ENCODE data around the gene CCDC187.

The CCDC187 gene

DNA sequence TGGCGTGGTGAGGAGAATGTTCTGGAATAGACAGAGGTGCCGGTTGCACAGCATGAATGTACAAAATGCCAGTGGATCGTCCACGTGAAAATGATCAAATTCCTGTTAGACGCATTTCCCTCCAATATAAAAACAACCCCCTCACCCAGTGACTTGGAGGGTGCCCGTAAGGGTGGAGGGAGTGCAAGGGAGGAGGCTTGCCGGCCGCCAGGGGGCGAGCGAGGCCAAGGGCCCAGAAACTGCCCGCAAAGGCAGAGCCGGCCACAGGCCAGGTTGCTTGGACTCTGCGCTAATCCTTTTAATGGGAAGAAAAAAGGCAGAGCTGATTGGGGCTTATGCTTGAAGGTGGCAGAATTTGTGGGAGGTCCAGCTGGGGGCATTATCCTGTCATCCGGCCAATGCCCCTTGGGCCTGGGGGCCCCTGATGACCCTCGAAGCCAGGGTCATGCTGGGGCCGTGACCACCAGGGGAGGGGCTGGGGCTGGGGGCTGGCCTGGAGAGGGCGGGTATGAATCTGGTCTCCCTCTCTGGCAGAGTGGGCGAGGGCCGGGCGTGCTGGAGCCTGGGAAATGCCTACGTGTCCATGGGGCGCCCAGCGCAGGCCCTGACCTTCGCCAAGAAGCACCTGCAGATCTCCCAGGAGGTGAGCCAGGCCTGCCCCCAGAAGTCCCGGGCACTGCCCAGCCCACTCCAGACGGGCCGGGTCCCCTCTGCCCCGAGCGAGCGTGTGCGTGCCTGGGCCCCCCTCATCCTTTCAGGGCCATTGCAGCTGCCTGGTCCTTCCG is 35.5 kb upstream of the CCDC187 start:
- DNase-seq: no peak

DNA sequence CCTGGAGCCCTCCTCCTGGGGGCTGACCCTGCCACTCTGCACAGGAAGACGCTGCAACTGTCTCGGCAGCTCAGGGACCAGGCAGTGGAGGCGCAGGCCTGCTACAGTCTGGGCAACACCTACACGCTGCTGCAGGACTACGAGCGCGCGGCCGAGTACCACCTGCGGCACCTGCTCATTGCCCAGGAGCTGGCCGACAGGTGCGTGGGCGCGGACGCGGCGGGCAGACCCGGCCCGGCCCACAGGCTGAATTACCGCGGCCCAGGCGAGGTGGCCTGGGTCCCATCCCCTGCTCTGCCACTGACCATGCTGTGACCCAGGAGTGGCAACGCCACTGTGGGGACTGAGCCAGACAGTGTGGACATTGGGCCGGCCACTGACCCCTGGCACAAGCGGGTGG is 34.6 kb upstream of the CCDC187 start:
- DNase-seq: no peak

DNA sequence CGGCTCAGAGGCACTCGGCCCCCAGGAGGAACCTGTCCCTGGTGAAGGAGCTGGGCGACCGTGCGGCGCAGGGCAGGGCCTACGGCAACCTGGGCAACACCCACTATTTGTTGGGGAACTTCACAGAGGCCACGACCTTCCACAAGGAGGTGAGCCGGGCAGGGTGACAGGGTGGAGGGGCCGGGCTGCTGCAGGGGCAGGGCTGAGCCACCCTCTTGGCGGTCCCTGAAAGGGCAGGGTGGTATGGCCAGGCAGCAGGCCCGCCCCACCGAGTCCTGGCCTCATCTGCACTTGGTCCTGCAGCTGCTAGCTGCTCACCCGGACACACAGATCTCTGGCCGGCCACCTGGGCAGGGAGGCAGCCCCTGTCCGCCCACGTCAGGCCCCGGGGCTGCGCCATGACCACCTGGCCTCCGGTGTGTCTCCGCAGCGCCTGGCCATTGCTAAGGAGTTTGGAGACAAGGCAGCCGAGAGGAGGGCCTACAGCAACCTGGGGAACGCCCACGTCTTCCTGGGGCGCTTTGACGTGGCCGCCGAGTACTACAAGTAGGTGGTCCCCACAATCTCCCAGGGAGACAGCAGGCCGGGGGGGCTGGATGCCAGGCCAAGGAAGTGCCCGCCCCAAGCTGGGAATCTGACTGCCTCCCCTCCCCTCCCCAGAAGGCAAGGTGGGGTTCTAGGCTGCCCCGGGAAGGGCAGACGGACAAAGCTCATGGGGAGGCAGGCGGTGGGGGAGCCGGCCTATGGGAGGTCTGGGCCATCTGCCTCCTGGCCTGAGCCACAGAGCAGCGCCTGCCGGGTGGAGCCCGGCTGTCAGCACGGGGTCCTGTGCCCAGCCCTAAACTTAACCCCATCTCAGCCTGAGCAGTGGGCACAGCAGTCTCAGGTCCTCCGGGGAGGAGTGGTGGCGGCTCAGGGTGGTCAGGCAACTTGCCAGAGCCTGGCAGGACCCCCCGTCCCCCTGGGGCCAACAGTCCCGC is 33.8 kb upstream of the CCDC187 start:
- DNase-seq: no peak

DNA sequence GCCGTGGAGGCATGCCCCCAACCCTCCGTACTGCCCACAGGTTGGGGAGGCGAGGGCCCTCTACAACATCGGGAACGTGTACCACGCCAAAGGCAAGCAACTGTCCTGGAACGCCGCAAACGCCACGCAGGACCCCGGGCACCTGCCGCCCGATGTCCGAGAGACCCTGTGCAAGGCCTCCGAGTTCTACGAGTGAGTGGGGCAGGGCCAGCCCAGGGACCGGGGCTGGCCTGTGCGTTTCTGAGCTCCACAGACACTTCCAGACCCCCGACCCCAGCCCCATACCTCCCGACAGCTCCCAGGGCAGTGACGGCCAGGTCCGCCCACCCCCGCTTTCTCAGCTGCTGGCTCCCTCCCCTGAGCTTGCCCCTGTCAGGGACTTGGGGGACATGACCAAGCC is 33.0 kb upstream of the CCDC187 start:
- no peak for DNase-seq

DNA sequence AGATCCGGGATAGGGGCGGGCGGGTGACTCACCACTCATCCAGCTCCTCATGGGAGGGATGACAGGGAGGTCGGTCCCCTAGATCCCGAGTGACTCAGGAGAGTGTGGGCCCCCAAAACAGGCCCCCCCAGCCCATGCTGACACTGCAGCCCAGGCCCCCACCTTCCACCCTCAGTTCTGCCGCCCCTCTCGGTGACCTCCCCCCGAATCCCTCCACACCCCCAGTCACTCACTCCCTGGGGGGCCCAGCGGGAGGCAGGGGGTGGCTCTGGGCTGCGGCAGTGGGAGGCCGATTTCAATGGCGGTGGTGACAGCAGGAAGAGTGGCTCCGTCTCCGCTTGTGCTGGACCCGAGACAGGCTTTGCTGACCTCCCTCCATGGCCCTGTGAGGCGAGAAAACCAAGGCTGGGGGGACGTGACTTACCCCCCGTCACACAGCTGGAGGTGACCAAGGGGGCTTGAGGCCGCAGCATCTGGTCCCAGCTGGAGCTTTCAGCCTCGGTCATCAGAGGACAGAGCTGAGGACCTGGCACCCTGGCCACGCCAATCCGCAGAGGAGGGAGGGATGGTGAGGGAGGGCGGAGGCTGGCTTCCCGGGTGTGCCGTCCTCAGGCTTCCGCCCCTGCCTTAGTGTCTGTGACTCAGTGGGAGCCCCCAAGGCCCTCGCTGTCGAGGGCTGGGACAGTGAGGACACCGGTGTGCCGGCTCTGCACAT is 32.4 kb upstream of the CCDC187 start:
- DNase-seq: no peak

DNA sequence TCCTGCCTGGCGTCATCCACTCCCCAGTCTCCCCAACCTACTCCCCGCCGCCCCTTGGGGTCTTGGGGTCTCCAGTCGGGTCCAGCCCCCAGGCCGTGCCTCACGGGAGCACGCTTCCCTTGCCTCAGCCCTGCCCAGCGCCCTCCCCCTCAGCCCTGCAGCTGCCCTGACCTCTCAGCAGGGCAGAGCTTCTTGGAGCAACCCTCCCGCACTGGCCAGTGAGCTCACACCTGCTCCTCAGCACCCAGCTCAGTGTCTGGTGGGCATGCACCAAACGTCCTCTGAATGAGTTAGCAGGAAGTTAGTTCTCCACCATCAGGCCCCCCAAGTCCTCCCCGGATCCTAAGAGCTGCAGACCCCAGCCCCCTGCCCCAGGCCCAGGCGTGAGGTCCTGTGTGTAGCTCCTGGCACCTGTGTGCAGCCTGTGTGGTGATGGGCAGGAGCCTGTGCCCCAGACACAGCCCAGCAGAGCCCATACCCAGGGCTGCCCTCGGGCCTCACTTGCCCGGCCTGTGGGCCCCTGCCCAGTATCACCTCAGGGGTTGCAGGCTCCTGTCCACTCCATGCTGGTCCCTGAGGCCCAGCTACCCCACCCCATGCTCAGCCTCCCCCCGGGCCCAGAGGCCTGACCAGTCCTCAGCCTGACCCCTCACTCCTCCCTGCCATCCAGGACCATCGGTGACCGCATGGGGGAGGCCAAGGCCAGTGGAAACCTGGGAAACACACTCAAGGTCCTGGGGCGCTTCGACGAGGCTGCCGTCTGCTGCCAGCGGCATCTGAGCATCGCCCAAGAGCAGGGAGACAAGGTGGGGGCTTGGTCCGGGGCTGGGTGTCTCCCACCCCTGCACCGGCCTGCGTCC is 31.6 kb upstream of the CCDC187 start:
- no peak for DNase-seq

DNA sequence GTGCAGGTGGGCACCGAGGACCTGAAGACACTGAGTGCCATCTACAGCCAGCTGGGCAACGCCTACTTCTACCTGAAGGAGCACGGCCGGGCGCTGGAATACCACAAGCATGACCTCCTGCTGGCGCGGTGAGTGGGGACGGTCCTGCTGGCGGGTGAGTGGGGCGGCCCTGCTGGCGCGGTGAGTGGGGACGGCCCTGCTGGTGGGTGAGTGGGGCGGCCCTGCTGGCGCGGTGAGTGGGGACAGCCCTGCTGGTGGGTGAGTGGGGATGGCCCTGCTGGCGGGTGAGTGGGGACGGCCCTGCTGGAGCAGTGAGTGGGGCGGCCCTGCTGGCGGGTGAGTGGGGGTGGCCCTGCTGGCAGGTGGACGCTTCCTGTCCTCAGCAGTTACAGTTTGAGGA is 30.6 kb upstream of the CCDC187 start:
- no peak for DNase-seq

DNA sequence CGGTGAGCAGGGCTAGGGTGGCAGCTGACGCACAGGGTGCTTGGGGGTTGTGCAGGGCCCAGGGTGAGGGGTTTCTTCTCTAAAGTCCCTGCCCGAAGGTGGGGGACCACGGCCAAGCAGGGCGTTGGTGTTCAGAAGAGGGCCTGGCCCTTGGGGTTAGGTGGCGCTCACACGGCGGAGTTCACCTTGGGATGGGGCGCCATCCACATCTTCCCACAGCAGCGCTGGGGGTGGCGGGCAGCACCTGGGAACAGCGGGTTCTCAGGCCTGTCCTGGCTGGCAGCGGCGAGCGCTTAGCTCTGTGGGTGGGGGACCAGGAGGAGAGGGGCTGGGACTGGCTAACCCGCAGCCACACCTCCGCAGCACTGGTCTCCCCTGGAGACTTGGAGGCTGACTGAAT is 29.6 kb upstream of the CCDC187 start:
- no peak for DNase-seq

DNA sequence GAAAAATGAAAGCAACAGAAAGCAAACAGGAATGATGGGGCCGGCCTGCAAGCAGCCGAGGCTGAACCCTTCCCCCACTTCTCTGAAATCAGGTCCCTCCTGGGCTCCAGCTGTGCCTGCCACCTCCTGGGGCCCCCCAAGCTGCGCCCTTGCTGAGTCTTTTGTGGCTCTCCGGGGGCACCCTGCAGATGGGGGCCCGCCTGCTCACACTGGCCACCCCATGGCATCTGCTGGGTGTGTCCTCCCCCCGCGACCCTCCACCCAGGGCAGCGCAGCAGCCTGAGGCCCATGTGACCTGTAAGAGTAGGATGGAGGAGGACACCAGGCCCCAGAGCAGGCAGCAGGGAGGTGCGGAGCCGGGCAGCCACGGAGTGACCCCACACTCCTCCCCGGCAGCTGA is 29.2 kb upstream of the CCDC187 start:
- no peak for DNase-seq

DNA sequence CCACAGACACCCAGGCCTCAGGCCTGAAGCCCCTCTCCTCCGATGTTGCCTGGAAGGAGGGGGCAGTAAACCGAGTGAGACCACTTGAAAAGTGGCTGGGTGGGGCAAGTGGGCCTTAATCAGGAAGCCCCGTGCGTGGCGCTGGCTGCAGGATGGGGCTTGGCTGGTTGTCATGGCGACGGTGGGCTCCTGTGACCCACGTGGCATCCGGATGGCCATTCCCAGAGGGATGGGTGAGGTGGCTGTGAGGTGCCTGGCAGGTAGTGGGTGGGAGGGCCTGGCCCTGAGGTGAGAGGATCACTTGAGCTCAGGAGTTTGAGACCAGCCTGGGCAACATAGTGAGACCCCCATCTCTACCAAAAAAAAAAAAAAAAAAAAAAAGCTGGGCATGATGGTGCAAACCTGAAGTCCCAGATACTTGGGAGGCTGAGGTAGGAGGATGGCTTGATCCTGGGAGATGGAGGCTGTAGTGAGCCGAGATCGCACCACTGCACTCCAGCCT is 28.6 kb upstream of the CCDC187 start:
- no peak for DNase-seq

DNA sequence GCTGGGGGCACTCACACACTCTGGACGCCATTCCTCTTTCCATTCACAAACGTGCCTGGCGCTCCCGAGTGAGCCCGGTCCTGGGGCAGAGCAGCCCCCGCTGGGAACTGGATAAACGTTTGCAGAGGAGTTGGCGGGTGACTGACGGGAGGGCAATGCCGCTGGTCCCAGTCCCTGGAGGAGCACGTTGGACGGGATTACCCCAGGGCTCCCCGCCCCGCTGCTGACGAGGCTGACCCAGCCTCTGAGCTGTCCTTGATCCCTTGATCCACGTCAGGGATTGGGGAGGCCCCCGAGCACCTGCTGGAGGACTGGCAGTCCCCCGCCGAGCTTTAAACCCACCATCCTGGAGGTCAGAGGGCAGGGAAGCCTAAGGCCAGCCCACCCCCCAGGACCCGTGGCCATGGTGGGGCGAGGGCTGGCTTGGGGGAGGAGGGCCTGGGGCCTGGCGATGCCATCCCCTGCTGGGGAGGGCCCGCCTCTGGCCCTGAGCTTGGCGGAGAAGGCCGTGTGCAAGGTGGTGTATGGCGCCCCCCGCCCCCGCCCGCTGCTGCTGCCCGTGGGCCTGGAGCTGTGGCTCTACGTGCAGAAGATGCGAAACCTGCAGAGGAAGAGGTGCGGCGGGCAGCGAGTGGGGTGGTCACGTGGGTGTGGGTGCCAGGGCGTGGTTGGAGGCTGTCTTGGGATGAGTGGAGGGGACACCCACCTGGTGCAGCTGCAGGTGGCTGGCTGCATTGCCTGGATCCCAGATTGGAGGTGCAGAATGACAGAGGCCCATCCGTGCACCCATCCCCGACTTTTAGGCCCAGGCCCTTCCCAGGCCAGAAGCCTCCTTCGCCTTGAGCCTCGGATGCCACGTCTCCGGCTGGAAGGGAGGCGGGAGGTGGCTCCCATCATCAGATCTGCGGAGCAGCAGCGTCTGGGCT is 27.9 kb upstream of the CCDC187 start:
- DNase-seq: no peak

DNA sequence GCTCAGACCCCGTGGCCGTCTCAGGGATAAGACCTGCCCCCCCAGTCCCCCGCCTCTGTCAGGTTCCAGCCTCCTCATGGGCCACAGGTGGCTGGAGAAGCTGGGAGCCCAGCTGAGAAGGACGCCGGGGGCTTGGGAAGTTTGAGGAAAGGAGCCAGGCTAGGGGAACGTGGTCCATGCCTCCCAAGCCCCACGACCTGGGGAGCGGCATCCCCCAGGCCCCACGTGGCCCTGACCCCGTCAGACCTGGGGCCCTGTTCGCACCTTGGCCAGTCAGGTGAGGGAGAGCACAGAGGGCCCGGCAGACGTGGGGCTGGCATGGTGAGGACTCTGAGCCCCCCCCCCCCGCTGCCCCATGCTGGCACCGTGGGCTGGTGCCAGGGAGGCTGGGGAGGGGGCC is 27.1 kb upstream of the CCDC187 start:
- DNase-seq: no peak

DNA sequence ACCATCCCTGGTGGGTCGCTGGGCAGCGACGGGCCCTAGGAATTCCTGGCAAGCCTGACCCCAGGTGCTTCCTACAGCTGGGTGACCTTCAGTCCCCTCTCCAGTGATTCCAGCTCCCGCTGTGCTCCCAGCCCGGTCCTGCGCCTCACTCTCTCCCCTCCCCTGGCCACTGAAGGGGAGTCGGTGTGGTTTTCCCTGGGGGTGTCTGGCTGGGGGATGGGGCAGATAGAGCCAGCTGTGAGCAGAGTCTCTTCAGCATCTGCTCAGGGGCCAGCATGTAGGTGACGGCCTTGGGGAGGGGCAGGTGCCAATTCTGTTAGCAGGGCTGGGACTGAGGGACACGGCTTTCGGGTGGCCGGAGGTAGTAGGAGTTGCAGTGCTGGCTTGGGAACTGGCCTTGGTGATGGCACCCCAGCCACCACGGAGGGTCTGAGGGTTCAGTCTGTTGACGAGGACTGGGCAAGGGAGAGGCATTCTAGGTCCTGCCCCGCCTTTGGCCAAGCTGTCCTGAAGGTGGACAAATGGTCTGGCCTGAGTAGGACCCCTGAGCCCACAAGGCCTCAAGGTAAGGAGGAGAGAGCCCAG is 26.6 kb upstream of the CCDC187 start:
- no peak for DNase-seq

DNA sequence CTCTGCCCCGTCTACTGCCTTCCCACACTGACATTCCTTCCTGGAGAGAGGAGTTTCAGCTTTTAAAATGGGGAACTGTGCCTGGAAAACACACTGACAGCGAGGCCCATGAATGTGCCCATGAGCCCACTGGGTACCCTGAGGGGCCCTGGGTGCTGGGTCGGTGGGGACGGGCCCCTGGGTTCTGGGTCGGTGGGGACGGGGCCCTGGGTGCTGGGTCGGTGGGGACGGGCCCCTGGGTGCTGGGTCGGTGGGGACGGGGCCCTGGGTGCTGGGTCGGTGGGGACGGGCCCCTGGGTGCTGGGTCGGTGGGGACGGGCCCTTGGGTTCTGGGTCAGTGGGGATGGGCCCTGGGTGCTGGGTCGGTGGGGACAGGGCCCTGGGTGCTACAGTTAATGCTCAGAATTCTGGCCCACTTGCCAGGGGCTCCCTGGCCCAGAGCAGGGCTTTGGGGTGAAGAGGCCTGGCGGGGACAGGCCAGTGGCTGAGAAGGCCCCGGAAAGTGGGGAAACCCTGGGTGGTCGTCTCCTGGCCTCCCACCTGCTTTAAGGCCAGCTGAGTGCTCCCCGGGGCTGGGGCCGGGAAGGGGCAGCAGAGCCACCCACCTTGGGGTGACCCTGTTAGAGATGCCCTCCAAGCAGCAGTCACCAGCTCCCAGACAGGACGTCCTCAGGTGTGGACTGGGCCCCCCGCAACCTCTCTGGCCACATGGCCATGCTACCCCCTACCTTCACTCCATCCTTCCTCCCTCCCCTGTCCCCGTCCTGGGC is 25.9 kb upstream of the CCDC187 start:
- DNase-seq: no peak

DNA sequence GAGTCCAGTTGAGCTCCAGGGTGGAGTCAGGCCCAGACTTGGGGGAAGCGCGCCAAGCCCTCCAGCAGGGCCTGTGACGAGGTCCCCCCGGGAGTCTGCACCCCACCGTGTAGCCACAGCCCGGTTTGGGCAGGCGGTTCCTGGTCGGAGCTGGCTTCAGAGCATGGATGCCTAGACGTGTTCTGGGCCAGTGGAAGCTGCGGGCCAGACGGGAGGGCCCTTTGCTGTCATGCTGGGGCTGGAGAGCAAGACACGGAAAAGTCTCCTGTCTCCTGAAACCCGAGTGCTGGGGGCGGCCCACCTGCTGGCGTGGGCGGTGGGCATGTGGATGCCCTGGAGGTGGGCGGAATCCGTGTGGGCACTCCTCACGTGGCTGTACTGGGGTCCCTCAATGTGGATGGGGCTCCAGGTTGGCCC is 25.3 kb upstream of the CCDC187 start:
- no peak for DNase-seq

DNA sequence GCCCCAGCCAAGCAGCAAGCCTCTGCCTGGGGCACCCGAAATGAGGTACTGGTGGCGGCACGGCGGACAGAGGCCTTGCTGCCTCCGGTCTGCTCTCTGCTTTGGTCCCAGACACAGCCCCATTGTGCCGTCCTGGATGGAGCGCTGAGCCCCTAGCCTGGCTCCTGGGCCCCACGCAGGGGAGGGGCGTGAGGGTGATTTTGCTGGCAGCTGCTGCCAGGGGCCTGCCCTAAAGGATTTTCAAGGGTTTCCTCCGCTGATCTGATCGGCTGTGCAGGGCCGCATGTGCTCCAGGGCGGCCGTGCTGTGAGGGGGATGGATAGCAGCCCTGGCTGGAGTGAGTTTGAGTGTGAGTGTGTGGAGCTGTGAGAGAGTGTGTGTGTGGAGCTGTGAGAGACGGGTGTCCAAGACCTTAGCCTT is 24.7 kb upstream of the CCDC187 start:
- DNase-seq: peak; percentile 44

DNA sequence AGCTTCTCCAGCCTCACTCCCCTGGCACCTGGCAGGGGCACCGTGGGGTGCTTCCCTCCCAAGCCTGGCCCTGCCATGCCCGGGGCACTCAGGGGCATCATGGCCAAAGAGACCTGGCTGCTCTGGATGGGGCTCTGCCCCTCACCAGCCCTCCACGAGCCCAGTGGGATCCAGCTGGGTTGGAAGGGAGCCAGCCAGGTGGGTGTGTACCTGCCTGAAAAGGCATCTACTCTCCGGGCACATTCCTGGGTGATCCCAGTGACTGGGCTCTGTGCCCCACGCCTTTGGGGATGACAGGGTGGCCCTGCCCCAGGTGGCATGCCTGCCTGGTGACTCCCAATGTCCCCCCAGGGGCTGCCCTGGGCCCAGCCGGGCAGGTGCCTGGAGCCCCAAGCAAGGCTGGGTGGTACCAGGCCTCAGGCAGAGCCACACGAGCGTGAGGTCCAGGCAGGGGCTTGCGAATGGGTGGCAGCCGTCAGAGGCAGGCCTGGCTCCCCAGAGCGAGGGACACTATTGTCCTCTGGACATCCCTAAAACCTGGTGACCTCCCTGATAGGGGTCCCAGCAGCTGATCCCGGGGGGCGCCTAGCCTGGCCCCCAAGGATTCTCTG is 24.2 kb upstream of the CCDC187 start:
- no peak for DNase-seq

DNA sequence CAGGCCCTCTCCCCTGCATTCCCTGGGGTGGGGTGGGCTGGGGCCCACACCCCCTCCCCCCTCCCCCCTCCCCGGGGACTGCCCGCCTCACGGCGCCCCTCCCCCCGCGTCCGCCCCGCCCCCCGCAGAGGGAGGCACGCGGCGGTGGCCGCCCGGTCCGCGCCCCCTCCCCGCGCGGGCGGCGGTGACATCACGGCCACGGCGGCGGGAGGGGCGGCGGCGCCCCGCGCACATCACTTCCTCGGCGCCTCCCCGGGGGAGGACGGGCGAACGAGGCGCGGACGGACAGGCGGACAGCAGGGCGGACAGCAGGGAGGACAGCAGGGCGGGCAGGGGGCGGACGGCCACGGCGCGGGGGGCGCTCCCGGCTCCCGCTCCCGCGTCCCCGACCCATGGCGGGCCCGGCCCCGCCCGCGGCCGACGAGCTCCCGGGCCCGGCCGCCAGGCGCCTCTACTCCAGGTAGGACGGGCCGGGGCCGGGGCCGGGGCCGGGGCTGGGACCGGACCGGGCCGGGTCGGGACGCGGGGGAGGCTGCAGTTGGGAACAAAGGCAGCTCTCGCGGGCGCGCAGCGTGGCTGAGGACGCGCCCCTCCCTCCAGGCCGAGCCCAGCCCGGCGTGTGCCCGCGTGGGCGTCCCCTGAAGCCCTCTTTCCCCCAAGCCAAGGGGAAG is 23.5 kb upstream of the CCDC187 start, which contains the start of gene GPSM1:
Gene GPSM1 (plus strand): TSS at position 236 of the 671 bp plus-strand sequence. CDS start 157 bp downstream, at position 393.
- DNase-seq: no peak

Measured in NCI-H2227 treated with DMSO at 0.1 percent for 48 hours (cell line).